ENCODE results near the gene RBPJL.
"Not testable (repeated sequence)": the region's sequence is repeated elsewhere in the genome, so short reads cannot be mapped to it uniquely, and the experiment has no call there.

RBPJL gene

DNA sequence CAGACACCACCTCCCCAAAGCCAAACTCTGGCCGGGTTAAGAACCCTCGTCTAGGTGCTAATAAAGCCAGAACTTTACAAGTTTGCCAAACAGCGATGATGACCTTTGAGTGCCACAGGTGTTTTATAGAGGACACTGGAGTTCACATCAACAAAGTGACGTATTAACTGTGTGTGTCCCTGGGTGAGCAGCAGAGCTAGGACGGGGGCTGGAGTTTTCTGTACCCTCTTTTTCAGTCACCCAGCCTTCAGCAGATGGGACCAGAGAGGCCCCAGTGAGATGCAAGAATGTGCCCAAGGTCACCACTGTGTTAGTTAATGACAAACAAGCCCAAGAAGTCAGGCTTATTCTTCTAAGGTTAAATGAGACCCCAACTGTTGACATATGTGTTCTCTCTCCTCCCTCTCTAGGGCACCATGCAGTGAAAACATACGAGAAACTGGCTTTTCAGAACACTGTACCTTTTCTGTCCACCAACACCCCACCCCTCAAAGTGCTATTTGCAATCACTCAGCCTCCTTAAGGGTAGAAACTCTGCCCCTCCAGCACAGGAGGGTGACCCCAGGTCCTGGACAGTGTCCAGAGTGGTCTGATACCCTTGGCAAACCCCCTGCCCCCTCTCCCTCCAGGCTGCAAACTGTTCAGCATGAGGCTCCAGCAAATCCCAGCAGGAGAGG lies 36.4 kb downstream of the RBPJL start:
- DNase-seq (ENCODE audit: low spot score), result no peak

DNA sequence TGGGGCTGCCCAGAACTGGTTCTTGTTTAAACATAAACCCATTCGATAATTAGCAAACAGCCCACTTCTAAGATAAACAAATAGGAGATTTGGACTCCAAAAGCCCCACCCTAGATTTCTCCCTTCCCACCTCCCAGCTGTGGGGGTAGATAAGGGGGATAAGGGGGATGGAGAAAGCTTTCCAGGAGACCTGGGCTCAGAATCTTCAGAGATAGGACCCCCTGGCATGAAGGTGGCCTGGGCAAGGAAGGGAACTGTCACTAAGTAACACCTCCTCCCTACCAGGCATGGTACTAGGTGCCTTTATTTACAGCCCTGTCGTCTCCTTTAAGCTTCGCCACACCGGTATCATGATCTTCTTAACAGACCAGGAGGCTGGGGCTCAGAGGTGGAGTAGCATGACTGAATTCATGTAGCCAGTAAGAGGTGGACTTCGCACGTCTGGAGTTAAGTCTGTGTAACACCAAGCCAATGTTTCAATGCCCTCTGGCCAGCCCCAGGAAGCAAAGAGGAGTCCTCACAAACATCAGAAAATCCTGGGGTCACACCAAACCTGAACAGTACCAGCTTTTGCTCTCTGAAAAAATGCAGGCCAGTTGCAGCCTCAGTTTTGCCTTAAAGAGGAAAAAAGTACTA lies 37.0 kb downstream of the RBPJL start:
- peak; percentile 60 for DNase-seq (ENCODE audit: low spot score)

DNA sequence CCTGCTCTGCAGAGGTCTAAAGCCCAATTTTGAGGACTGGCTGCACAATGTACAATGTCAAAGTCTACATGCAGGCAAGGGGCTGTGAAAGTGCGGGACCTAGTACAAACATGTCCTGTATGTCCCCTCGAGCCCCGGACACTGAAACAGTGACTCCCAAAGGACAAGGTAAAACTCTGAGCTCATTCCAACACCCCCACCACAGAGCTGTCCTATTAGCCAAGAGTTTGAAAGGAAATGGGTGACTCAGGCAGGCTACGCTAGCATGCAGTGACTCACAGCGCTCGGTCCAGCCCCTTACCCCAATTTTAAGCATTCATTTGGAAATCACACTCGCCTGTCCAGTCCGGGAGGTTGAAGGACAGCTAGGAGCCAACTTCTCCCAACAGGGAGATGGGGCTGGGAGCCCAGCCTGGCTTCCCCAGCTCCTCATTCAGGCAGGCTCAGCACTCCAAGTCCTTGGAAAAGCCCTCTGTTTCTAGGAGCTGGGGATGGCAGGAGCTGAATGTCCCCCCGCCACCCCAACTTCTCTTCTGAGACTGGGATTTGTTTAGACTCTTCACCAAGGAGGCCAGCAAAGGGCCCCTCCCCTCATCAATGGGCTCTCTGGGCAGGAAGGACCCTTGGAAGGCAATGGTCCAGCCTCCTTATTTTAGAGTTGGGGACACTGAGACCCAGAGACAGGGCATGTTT lies 37.7 kb downstream of the RBPJL start:
- peak; percentile 46 for DNase-seq (ENCODE audit: low spot score)

DNA sequence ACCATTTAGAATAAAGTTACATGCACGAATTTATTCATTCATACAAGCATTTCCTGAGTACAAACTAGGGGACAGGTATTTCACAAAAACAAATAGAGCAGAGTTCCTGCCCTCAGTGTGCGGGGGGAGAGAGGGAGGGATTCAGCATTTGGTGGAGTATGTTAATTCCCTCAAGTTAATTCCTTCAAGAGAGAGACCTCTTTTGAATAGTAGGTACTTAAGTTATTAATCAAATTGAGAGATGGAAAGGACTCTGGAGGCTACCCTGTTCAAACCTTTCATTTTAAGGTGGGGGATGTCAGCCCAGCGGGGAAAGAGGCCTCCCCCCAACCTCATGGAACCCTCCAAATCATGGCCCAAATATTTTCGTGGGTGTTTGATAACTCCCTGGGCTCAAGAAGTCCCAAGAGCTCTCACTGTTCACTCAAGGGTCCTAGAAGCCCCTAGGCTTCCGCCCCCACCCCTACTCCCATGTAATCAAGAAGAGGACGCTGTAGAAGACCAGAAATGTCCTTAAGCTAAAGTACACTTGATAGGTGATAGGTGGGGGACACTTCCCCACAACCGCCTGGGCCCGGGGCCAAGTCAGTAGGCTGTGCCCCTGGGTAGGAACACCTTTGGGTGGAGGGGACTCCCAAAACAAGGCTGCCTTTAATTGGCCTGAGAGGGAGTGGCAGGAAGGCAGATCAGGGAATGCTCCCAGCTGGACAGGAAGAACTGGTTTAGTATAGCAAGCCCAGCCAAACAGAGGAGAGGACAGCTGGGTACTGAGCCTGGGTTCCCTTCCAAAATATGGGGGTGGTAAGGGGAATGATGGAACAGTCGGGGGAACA lies 38.7 kb downstream of the RBPJL start:
- DNase-seq (ENCODE audit: low spot score), result no peak

DNA sequence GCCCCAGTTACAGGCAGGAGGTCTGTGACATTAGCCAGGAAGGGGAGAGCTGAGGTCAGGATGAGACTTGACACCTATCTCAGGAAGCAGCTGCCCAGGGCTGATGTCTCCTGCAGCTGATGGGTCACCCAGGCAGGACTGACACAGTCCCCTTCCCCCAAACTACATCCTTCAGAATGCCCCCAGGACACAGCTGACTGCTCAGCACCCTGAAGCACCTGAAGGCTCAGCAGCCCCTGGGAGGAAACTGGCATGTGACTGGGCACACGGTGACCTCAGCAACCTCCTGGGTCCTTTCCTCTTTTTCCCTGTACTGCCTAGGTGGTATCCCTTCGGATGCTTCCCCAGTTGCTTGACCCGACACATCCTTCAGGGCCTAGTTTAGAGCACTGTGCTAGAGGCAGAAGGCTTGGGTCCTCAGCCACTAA lies 39.7 kb downstream of the RBPJL start:
- no peak for DNase-seq (ENCODE audit: low spot score)

DNA sequence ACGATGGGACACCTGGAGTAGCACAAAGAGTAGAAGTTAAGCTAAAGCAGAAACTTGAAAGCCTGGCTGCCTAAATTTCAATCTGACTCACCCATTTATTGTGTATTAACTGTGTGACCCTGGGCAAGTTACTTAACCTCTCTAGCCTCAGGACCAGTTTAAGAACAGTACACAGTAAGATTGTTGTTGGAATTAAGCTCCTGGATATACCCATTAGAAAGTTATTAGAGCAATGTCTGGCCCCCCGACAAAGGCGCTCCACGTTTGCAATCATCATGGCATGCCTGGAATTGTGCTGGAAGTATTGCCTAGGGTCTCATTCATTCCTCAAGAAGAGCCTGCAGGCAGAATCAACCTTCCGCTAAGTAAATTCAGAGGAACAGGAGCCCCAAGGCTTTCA lies 40.2 kb downstream of the RBPJL start:
- no peak for DNase-seq (ENCODE audit: low spot score)

DNA sequence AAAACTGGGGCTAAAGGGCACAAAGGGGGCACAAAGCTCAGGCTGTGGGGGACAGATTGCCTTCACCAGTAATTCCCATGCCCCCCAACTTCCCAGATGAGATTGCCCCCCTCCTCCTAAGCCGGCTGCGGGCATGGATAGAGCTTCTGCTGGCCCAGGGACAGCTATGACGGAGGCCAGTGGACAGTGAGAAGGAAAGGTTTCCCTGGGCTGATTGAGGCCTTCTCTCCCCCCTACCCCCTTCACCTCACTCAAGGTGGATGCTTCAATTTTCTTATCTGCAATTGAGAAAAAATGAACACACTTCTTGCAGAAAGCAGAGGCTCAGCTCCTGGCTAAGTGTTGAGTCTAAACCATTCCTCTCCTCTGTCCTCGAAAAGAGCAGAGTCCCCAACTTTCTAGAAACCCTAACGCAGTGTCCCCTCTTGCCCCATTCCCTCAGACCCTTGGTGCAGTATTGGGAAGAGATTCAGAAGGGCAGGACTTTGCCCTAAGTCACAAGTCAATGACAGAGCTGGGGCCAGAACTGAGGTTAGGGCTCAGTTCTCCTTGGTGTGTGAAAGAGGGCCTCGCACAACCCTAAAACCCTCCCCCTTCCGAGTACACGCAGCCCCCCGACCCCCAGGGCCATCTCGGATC lies 40.8 kb downstream of the RBPJL start:
- DNase-seq (ENCODE audit: low spot score), result peak; percentile 33

DNA sequence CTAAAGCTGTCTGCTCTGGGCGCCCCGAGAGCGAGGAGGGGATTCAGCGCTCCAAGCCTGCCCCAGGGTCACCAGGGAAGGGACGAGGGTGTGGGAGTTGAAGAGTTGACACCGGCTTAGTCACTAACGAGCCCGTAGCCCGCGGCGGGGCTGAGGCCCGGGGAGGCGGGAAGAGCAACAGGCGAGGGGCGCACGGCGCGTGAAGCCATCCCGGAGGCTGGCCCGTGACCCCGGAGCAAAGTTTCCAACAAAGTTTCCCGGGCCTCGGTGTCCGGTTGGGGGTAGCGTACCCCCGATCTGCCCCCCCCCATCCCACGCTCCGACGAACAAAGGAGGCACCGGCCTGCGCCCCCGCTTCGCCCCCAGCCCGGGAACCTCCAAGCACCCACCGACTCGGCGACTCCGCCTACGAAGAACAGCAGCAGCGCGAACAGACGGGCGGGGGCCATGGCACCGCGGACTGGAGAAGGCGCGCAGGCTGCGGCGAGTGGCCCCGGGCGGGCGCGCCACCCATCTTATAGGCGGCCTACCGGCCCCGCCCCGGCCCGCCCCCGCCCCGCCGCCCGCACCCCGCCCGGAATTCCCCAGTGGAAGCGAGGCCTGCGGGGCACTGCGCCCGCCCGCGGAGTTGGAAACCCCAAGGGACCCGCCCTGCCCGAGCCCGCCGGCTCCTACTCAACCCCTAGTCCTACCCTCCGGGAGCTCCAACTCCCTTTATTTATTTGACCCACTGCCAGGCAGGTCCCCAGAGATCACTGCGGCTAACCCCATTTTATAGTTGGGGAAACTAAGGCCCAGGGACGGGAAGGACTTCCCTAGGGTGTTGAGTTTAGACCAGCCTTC lies 41.5 kb downstream of the RBPJL start, which contains the start of gene SDC4:
TSS of gene SDC4 (minus strand) at position 489 of the 843 bp plus-strand sequence. CDS start at position 449, 40 bp downstream.
- DNase-seq (ENCODE audit: low spot score), result peak; percentile 74

DNA sequence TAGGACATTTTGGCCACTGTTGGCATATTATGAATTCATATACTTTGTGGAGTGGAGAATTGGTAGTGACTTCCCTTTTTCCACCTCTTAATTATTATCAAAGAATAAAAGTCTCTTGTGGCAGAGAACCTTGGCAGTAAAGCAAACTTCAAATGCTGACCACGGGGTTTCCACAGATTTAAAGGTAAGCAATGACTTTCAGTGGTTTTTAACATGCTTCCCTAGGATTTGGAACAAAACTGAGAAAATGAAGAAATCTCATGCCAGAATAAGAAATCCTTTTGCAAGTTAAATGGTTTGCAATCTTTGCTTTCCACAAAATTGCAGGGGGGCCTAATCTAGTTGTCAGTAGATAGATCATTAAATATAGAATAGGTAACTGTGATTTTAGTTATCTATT lies 43.6 kb downstream of the RBPJL start:
- DNase-seq (ENCODE audit: low spot score), result no peak

DNA sequence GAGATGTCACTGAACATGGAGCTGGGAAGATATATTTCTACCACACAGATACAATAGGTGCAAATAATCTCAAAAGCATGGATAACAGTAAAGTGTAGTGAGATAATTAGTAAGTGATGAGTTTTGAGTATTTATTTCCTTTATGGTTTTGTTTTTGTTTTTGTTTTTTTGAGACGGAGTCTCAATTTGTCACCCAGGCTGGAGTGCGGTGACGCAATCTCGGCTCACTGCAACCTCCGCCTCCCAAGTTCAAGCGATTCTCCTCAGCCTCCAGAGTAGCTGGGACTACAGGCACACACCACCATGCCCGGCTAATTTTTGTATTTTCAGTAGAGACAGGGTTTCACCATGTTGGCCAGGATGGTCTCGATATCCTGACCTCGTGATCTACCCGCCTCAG lies 44.2 kb downstream of the RBPJL start:
- DNase-seq (ENCODE audit: low spot score), result not testable (repeated sequence)

DNA sequence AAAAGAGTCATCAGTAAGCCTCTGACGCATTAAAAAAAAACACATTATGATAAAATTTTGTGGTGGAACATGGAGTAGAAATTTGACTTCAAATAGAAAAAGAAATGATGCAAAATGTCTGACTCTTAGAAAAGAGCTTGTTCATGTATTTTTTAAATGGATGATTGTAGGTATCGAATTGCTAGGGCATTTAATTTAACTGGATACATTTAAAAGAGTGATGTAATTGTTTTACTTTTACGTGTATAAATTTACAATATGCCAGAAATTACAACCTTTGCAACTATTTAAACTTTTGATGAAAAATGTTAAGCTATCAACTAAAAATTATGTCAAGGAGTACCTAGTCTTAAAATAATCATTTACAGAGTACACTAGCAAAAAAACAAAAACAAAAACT lies 46.1 kb downstream of the RBPJL start:
- no peak for DNase-seq (ENCODE audit: low spot score)

DNA sequence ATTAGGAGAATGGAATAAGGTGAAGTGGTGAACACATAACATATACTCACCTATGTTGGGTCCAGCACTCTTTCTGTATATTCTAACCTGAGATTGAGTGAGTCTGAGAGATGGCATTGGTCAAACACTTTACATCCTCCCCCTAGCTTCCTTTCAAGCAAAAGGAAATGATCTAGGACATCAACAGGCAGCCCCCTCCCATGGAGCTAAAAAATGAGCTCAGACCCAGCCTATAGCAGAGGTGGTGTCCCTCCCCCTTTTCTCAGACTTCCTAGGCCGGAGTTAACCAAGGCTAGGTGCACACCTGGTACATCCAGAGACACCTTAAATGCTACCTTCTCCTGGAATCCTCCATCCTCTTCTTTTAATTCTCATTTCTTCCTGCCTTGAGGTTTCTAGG lies 47.1 kb downstream of the RBPJL start:
- DNase-seq (ENCODE audit: low spot score), result no peak

DNA sequence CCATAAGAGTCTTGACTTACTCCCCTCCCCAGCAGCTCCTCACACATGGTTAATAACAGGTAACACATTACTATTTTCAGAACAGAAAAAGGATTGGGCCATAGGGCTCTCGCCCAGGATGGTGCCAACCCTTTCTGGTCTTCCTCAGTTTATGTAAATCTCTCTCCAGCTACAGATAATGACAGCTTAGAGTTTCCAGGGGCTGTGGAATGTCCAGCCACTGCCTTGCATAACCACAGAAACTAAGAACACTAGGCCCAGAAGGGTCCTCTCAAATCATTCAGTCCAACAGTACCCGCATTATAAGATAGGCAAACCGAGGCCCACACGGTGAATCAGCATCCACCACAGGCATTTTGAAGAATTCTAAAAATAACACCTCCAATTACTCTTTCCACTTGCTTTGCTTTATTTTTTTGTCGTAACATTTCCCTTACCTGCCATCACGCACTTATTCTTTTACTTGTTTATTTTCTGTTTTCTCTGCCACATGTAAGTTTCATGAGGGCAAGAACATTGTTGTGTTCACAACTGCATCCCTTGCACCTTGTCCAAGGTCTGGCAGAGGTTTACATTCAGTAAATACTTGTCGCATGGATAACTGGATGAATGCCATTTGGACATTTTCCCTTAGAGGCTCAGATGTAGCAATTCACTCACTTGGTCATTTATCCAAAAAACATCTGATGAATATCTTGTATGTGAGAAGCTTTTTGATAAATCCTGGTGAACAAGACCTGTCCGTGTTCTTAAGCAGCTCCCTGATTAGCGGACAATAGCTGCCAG lies 48.0 kb downstream of the RBPJL start:
- no peak for DNase-seq (ENCODE audit: low spot score)

DNA sequence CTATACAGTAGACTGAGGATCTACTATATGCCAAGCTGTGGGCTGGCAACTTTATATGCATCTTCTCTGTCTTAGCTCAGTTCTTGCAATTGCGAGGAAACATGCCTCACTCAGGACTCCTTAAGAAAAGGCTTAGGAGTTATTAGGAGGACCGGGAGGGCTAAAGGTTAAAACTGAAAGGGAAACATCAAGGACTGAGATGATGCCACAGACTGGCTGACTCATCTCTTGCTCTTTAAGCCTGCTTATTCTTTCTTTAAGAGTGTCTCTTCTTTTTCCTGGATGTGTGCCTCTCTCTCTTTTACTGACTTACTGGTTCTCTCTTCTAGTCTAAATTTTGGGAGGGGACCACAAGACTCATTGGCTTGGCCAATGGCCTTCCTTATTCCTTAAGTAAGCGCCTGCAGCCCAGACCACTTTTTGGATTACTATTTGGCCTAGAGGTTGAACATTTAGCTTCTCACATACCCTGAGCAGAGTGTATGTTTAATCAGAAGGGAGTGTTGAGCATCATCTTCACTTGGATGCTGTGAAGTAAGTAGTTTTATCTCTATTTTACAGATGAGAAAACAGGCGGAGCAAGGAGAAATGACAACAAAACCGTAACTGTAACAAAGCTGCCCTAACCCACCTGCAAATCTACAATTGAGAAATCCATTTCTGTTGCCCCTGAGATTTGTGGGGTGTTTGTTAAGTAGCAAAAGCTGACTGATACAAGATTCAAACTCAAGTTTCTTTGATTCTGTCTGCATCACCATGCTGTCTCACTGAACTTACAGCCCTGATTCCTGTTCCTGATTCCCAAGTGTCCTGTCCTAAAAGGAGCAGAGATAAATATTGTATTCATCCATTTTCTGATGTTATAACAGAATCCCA lies 48.8 kb downstream of the RBPJL start:
- DNase-seq (ENCODE audit: low spot score), result no peak

DNA sequence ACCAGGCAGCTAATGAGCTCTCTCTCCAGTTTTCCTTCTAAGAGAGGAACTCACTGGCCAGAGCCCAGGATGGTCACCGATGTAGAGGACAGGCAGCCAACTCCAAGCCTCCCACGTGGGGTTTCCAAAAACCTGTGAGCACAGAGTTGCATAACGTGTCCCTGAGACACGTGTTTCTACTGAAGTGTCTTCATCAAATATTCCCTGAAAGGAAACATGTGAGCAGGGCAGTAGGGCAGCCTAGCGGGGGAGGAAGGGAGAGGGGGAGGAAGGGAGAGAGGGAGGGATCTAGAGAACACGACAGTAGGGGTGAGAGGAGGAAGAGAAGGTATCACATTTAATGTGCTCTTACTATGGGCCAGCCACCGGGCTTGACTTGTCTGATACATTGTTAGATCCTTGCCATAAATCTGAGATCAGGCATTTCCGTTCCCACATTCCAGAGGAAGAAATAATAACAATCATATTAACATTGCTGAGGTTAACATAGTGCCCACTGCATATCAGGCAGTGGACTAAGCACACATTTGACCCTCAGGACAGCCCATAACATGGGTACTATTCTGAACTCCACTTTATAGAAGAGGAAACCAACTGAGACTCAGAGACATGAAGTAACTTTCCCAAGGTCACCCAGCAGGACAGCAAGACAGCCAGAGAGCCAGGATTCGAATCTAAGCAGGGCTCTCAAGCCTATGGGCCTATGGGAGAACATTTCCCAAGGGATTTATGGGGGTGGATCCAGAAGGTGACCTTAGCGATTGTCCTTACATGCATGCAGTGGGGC lies 51.8 kb downstream of the RBPJL start:
- no peak for DNase-seq (ENCODE audit: low spot score)

DNA sequence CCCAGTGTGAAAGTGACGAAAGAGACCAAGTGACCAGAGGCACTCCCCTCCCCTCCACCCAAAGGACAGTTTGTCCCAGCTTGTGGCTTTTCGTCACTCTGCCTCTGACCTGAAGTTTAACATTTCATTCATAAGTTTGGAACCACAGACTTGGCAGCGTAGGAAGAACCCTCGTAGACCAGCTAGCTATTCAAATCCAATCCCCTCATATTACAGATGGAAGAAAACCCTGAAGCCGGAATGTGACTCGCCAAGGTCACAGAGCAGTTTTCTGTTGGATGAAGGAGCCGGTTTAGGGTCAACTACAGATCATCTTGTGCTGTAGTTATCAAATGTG lies 52.4 kb downstream of the RBPJL start:
- no peak for DNase-seq (ENCODE audit: low spot score)

DNA sequence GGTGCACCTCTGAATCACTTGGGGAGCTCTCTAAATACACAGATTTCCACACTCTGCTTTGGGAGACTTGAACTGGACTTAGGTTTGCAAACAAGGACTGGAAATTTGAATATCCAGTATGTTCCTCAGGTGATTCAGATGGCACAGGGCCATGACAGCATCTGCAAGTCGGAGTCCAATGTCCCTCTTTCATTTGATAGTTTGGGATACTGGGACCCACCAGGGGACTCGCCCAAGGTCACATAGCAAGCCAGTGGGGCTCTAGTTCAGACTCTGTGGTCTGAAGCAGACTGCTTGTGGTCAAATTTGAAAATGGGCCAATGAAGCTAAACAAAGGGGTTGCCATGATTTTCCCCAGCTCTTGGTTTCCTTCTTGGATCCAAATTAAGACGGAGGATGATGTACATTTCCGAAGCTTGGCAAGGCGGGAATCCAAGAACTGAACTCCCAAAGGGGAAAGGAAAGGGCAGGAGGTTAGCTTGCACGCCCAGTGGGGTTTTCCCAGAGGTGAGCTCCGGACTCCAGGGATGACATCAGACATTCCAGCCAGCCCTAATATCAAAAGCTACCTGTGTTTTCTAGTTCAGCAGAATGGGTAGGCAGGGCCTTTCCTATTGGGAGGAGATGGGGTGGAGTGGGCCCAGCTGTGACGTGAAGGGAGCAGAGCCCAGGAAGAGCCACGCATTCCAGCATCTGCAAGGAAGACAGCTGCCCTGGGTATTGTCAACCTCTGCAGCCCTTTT lies 52.9 kb downstream of the RBPJL start:
- DNase-seq (ENCODE audit: low spot score), result peak; percentile 33

DNA sequence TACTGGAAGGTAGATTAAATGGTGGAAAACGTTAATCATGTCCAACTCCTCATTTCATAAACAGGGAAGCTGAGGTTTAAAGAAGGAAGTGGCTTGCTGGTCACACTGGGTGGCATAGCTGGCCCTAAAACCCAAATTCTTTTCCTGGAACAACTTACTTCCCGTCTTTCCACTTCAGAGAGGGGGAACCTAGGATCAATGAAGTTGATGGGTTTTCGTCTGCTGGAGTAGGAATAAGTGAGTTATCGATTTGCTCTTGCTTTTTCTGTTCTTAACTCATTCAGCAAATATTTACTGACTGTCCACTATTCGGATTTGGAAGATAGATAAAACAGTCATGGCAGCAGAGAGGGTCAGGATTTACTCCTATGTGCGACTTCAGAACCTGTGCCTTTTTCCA lies 55.2 kb downstream of the RBPJL start:
- DNase-seq (ENCODE audit: low spot score), result no peak
